Activated naive CD4-positive, alpha-beta T cell (primary cell): ENCODE data around the gene RTEL1.
"Not testable (repeated sequence)": the region's sequence is repeated elsewhere in the genome, so short reads cannot be mapped to it uniquely, and the experiment has no call there.

Source experiments
- DNase-seq, 4 experiments: peaks; one replicate each; lab custom pipeline; 2025; lab: John Stamatoyannopoulos, UW

RTEL1 gene

GRCh38 chr20:63627129-63627750, 30.9 kb upstream of the RTEL1 start:
- peak; percentile 82 to 94 (median 87) for DNase-seq

- DNase-seq, result no peak
Observed at GRCh38 chr20:63627751-63628245, 30.3 kb upstream of the RTEL1 start.

- peak; percentile 26 to 50 (median 30) for DNase-seq
Observed at GRCh38 chr20:63628246-63628975, 29.7 kb upstream of the RTEL1 start.

DNA sequence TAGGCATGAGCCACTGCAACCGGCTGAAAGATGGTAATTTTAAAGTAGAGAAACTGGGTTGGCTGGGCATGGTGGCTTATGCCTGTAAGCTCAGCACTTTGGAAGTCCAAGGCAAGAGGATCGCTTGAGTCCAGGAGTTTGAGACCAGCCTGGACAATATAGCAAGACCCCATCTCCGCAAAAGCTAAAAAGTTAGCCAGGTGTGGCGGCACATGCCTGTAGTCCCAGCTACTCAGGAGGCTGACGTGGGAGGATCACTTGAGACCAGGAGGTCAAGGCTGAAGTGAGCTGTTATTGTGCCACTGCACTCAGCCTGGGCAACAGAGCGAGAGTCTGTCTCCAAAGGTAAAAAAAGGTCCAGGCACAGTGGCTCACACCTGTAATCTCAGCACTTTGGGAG, 27.2 kb upstream of the RTEL1 start:
- not testable (repeated sequence) for DNase-seq

- DNase-seq, result not testable (repeated sequence)
Observed at GRCh38 chr20:63631426-63631825, 26.7 kb upstream of the RTEL1 start.

DNA sequence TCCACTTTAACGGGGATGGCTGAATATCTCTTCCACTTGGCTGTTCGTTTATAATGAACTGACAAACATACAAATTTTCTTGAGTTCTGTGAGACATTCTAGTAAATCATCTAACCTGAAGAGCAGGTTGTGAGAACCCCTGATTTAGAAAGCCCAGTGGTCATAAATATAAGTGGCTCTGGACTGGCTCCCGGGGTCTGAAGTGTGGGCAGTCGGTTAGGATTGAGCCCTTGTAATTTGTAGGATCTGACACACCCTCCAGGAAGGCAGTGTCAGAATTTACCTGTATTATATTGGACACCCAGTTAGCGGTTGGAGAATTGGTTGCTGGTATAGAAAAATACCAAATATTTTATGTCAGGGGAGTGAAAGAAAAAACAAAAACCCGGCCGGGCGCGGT, 24.4 kb upstream of the RTEL1 start:
- no peak for DNase-seq

GRCh38 chr20:63635431-63636141, 22.5 kb upstream of the RTEL1 start:
- DNase-seq, result peak in 2 of 4 experiments; percentile 62 to 67

DNA sequence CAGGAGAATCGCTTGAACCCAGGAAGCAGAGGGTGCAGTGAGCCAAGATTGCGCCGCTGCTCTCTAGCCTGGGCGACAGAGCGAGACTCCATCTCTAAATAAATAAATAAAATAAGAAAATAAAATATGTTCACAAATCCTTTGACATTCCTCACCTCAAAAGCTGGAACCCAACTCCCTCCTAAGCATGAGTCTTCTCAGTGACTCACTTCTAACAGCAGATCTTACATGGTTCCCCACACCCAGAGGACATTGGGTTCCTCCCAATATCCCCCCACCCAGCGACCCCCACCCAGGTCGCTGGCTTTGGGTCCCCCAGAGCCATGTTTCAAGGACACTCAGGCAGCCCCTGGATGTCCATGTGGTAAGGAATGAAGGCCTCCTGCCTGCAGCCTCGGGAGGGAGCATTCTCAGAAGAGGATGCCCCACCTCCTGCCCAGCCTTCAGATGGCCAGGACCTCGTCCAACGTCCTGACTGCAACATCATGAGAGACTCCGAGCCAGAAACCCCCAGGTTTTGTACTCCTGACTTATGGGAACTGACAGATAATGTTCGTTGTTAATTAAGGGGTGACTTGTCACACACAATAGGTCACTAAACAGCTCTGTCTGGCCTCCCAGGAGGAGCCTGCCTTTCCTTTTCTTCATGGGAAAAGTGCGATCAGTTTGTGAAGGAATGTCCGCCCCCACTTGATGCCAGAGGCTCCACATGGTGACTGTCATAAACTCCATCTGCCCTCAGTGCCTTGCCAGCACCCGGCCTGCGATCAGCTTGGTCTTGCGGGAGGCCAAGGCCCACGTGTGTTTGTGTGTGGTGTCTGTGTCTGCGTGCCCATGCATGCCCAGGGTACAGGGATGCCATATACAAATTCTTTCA, 21.1 kb upstream of the RTEL1 start:
- no peak for DNase-seq

DNA sequence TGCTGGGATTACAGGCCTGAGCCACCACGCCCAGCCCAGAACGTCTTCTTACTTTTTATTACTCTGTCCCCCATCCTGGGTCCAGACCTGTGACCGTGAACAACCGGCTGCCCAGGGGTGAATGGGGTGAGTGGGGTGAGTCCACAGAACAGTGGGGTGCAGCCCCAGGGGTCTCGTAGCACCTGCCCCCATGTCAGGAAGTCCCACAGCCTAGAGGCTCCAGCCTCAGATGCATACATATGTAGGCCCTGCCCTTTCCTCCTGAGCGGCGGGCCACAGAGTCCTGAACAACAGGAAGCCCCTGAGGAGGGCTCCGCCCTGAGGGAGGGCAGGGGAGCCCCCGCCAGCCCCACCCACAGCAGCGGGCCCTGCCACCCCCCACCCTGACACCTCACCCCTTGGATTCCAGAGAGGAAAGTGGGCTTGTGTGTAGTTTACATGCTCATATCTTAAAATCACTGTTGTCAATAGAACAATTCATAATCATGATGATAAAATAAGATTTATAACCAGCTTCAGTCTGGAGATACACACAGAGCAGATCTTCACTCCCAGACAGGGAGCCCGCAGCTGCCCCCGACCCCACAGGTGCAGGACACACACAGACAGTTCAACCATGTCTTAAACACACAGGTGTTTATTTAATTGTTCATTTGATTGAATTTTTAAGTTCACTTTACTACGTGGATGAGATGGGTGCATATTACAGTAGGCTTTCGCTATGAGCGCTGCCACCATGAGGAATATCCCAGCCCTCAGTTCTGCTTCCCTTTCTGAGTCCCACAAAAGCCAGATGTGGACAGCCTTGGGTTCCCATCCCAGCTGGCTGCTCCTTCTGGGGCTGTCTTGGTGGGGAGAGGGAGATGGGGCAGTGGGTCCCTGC, 18.8 kb upstream of the RTEL1 start:
- peak in 3 of 4 experiments; percentile 37 to 81 (median 78) for DNase-seq

DNA sequence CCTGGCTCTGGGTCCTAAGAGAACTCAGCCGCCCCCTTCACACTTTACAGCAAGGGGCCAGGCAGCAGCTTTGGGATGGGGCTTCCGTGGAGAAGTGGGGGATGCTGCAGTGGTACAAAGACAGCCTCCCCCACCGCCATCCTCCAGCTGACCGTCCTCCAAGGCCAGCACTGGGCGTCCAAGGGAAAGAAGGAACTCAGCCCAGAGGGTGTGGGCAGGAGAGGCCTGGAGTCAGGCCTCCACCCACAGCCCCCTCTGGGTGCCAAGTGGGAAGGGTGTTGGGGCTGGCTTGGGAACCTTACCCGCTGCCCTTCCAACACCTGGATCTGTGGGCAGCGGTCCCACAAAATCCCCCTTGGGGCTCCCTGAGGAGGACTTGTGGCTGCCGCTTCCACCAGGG, 18.0 kb upstream of the RTEL1 start:
- DNase-seq, result no peak

DNA sequence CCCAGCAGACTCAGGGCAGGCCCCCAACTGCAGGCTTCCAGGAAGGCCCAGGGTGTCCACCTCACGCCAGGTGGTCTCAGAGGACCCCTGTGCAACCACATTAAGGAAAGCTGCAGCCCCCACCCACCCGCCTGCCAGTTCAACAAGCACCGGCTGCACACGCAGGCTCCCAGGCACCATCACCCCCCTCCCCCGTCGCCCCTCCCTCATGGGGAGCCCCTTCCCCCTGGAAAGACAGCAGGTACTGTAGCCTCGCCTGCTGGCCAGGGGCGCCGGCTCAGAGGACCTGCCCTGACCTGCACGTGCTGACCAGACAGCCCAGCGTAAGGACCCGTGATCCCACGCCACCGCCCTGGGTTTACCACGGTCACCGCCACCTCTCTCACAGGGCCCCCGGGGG, 17.4 kb upstream of the RTEL1 start:
- not testable (repeated sequence) for DNase-seq

DNA sequence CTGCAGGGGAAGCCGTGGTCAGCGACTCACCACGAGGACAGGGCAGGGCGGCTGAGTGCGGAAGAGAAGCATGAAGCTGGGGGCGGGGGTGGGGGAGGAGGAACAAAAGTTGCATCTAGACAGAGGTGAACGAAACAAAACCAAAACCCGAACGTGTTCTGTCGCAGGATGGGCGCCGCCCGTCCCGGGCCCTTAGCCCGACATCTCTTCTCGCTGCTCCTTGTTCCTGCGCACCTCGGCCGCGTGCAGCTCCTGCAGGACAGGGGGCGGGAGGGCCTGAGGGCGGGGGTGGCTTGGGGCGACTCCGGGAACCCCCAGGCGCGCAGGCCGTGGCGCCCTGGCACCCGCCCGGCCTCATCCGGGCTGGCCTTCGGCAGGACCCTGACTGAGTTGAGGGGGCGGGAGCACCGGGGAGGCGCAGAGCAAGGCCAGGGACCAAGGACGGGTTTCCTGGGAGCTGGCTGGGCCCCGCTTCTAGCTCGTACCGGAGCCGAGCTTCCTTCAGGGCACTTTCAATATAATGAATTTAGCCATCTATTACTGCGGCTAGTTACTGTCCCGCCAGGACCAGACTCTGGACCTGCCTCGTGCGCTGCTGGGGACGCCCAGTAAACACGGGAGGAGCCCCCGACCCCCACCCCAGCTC, 16.8 kb upstream of the RTEL1 start:
- DNase-seq, result peak in 2 of 4 experiments; percentile 50 to 56

DNA sequence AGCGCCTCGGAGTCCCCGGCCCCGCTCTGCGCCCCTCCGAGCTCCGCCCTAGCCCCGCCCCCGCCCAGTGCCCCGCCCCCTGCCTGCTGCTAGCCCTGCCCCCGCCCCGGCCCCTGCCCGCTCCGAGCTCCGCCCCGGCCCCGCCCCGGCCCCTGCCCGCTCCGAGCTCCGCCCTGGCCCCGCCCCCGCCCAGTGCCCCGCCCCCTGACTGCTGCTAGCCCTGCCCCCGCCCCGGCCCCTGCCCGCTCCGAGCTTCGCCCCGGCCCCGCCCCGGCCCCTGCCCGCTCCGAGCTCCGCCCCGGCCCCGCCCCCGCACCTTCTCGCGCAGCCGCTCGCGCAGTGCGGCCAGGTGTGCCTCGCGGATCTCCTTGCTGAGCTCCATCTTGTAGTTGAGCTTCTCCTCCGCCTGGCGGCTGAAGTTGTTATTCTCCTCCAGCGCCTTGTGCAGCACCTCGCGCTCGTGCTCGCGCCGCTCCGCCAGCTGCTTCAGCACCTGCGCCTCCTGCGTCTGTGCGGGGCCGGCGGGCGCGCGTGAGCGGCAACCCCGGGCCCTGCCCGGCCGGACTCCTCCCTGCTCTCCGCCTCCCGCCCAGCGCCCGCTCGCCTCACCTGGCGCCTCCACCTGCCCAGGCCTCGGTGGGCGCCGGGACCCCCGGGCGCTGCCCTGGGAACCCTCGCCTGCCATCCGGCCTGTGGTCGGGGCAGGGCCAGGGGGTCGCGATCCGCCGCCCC, 16.2 kb upstream of the RTEL1 start:
- DNase-seq, result peak; percentile 100

- no peak for DNase-seq
Observed at GRCh38 chr20:63642527-63643247, 15.4 kb upstream of the RTEL1 start.

DNA sequence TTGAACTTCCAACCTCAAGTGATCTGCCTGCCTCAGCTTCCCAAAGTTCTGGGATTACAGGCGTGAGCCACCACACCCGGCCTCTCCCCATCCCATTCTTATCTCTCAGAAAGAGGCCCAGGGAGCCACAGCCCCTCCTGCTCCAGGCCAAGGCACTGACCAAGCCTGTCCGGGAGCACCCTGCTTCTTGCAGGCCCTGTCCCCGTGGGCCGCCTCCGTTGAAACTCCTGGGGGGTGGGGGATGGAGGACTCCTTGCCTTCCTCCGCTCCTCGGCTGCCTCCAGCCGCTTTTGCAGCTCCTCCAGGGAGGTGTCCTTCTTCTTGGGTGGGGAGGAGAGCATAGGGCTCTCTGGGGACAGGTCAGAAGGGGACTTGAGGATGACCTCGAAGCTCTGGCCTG, 14.6 kb upstream of the RTEL1 start:
- DNase-seq, result no peak

GRCh38 chr20:63643946-63644345, 14.2 kb upstream of the RTEL1 start:
- DNase-seq, result no peak

- no peak for DNase-seq
Observed at GRCh38 chr20:63645218-63645617, 12.9 kb upstream of the RTEL1 start.

GRCh38 chr20:63648190-63648589, 9.9 kb upstream of the RTEL1 start:
- DNase-seq, result no peak
